ENCODE results near the gene APOL1.

Gene APOL1

DNA sequence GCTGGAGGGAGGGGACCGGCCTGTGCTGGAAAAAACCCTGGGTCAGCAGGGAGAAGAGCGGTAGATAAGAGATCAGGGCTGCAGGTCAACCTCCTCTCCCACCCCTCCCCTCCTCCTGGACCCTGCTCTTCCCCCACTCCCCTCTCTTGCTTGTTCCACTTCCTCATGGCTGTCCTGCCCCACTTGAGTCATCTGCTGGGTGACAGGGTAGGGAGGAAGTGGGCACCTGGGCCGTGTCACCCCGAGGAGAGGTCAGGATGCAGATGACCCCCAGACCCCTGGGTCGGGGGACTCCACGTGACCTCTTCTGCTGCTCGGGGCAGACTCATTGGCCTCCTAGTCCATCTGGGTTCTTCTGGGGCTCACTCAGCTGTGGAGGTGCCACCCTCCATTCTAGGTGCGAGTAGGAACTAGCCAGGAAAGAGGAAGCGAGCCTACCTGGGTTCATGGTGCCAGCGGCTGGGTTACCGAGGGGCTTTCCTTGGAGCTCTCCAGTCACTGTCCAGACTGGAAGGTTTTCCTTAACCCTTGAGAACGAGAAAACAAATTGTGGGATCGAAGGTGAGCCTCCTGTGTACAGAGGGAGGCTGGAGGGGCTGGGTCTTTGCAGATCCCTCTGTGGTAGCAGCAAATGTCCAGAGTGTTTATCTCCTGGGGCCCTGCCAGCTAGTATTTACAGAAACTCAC lies 20.1 kb upstream of the APOL1 start:
- TF ChIP-seq CEBPB (IDR thresholded peaks at IDR 0.05) (no peak), CREB1 (IDR thresholded peaks at IDR 0.05; ENCODE audit: low read depth) (no peak), RAD21 (IDR thresholded peaks at IDR 0.05; ENCODE audit: low read depth) (no peak), TEAD4 (IDR thresholded peaks at IDR 0.05) (no peak)

DNA sequence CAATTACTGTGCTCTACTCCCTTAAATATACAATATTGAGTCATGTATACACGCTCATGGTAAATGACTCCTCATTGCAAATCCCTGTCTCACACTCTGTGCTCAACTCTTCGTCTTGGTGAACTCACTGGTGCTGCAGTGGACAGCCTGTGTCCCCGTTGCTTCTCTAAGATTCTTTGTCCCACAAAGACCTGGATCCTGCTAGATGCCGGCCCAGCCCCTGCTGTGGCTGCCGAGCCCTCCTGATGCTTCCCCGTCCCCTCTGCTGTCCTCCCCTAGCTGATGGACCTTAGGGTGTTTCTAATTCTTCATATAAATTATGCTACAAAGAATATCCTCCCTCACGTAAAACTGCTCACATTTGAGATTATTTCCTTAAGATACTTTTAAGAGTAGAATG lies 19.1 kb upstream of the APOL1 start:
- TF ChIP-seq CREB1 (IDR thresholded peaks at IDR 0.05; ENCODE audit: low read depth) (no peak), FOXM1 (IDR thresholded peaks at IDR 0.05; ENCODE audit: borderline replicate concordance, low read depth) (no peak), ZBTB7A (IDR thresholded peaks at IDR 0.05; ENCODE audit: low read depth) (no peak), RAD21 (IDR thresholded peaks at IDR 0.05; ENCODE audit: low read depth) (no peak), EGR1 (IDR thresholded peaks at IDR 0.05) (no peak), TCF12 (IDR thresholded peaks at IDR 0.05; ENCODE audit: low read depth) (no peak), EP300 (IDR thresholded peaks at IDR 0.05; ENCODE audit: borderline replicate concordance) (no peak), YY1 (IDR thresholded peaks at IDR 0.05; ENCODE audit: low read depth) (no peak), CEBPB (IDR thresholded peaks at IDR 0.05) (no peak)
- TF ChIP-seq, protein P1, sequence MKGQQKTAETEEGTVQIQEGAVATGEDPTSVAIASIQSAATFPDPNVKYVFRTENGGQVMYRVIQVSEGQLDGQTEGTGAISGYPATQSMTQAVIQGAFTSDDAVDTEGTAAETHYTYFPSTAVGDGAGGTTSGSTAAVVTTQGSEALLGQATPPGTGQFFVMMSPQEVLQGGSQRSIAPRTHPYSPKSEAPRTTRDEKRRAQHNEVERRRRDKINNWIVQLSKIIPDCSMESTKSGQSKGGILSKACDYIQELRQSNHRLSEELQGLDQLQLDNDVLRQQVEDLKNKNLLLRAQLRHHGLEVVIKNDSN (IDR thresholded peaks at IDR 0.05) = no peak
- TF ChIP-seq, protein P2, sequence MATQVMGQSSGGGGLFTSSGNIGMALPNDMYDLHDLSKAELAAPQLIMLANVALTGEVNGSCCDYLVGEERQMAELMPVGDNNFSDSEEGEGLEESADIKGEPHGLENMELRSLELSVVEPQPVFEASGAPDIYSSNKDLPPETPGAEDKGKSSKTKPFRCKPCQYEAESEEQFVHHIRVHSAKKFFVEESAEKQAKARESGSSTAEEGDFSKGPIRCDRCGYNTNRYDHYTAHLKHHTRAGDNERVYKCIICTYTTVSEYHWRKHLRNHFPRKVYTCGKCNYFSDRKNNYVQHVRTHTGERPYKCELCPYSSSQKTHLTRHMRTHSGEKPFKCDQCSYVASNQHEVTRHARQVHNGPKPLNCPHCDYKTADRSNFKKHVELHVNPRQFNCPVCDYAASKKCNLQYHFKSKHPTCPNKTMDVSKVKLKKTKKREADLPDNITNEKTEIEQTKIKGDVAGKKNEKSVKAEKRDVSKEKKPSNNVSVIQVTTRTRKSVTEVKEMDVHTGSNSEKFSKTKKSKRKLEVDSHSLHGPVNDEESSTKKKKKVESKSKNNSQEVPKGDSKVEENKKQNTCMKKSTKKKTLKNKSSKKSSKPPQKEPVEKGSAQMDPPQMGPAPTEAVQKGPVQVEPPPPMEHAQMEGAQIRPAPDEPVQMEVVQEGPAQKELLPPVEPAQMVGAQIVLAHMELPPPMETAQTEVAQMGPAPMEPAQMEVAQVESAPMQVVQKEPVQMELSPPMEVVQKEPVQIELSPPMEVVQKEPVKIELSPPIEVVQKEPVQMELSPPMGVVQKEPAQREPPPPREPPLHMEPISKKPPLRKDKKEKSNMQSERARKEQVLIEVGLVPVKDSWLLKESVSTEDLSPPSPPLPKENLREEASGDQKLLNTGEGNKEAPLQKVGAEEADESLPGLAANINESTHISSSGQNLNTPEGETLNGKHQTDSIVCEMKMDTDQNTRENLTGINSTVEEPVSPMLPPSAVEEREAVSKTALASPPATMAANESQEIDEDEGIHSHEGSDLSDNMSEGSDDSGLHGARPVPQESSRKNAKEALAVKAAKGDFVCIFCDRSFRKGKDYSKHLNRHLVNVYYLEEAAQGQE (IDR thresholded peaks at IDR 0.05; ENCODE audit: low read depth) = no peak

DNA sequence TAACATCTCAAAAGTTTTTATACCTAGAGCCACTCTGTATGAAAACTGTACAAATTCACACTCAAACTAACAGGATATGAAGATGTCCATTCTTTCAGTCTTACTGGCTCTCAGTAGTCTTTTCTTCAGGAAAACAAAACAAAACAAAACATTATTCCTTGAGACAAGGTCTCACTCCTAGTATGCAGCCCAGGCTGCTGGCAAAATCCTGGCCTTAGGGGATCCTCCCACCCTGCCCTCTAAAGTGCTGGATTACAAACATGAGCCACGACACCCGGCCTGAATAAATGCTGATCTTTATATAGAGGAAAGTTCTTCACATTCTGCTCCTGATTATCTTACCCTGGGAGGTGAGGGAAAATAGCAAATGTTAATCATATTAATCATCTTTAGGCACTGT lies 18.7 kb upstream of the APOL1 start:
- TF ChIP-seq FOXM1 (IDR thresholded peaks at IDR 0.05; ENCODE audit: borderline replicate concordance, low read depth) (no peak), EGR1 (IDR thresholded peaks at IDR 0.05) (no peak), TCF12 (IDR thresholded peaks at IDR 0.05; ENCODE audit: low read depth) (no peak), RAD21 (IDR thresholded peaks at IDR 0.05; ENCODE audit: low read depth) (no peak), YY1 (IDR thresholded peaks at IDR 0.05; ENCODE audit: low read depth) (no peak), TAF1 (IDR thresholded peaks at IDR 0.05; ENCODE audit: low read depth) (no peak), CREB1 (IDR thresholded peaks at IDR 0.05; ENCODE audit: low read depth) (no peak), EP300 (IDR thresholded peaks at IDR 0.05; ENCODE audit: borderline replicate concordance) (no peak)
- TF ChIP-seq, protein P3, sequence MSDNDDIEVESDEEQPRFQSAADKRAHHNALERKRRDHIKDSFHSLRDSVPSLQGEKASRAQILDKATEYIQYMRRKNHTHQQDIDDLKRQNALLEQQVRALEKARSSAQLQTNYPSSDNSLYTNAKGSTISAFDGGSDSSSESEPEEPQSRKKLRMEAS (IDR thresholded peaks at IDR 0.05) = no peak
- TF ChIP-seq, protein P1 (IDR thresholded peaks at IDR 0.05) = no peak

DNA sequence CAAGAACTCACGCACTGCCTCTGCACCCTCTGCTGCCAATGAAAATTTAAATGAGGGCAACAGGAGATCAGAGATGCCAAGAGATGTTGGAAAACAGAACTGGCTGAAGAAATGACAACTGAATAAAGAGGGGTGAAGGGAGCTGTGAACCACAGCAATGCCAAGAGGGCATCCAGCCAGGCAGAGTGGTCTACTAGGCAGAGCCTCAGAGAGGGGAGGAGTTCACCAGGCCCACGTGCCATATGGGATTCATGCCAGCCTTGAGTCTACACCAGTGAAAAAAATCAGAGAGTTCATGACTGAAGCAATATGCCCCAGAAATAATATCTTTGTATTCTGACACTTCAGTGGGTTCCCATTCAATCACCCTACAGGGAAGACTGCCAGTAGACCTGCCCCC lies 18.0 kb upstream of the APOL1 start:
- no peak for TF ChIP-seq TCF12 (IDR thresholded peaks at IDR 0.05; ENCODE audit: low read depth)
- TF ChIP-seq, protein P1 (IDR thresholded peaks at IDR 0.05) = peak; percentile 24; the same call in 1 of the 2 replicates

DNA sequence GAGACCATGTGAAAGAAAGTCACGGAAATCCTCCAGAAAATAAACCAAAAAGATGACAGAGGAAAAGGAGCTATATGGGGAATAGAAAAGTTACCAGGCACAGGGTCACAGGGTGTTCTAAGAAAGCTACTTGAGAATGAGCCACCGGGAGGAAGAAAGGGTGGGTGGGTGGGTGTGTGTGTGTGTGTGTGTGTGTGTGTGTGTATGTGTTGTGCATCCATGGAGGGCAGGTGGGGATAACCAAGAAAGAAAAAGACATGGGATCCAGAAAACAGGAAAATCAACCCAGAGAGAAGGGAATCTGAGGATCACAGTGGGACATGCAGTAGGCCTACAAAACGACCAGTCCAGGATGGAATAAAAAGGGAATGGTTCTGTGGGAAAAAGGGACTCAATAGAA lies 17.3 kb upstream of the APOL1 start:
- no peak for TF ChIP-seq TEAD4 (IDR thresholded peaks at IDR 0.05)
- TF ChIP-seq FOXM1 (IDR thresholded peaks at IDR 0.05; ENCODE audit: borderline replicate concordance, low read depth) = no peak
- TF ChIP-seq, protein P3 (IDR thresholded peaks at IDR 0.05) = no peak
- TF ChIP-seq EGR1 (IDR thresholded peaks at IDR 0.05) = no peak
- no peak for TF ChIP-seq RAD21 (IDR thresholded peaks at IDR 0.05; ENCODE audit: low read depth)
- no peak for TF ChIP-seq ZBTB7A (IDR thresholded peaks at IDR 0.05; ENCODE audit: low read depth)
- TF ChIP-seq TAF1 (IDR thresholded peaks at IDR 0.05; ENCODE audit: low read depth) = no peak

DNA sequence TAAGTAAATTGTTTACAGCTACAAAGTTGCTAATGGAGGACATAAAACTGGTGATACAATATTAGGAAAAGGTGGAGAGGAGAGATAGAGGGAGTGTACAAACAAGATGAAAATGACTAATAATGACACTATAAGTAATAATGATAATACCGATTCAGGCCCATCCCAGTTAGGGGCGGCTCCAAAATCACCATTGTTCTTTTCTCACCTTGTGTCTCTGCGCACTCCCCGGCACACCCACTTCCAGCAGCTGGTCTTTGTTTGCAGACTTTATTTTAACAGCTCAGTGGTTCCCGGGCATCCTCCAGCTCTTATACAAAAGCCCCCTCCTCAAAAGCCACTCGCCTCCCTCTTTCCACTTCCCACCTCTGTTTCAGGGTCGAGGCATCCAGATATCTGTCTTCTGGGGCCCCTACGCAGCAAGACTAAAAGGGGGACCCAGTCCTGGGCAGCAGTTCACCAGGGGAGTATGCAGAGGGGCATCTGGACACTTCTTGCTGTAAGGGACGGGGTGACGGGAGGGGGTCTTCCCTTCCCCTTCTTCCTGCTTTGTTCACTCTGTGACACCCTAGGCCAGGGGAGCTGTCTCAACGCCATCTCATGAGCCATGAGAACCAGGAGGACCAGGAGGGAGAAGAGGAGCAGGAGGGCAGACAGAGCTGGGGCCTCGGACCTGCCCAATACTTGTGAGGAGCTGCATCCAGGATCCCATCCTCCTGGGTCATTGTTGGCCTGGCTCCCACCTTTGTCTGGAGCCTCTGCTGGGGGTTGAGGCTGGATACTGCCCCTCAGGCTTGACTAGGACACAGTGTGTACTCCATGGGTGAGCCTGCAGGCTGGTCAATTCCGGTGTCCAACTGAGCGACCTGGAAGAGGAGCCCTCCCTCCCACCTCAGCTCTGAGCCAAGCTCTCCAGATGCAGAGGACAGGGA lies 16.3 kb upstream of the APOL1 start:
- no peak for TF ChIP-seq NFIC (IDR thresholded peaks at IDR 0.05)
- TF ChIP-seq EP300 (IDR thresholded peaks at IDR 0.05; ENCODE audit: borderline replicate concordance) = no peak
- TF ChIP-seq, protein P2 (IDR thresholded peaks at IDR 0.05; ENCODE audit: low read depth) = no peak
- TF ChIP-seq, protein P3 (IDR thresholded peaks at IDR 0.05) = no peak
- TF ChIP-seq RAD21 (IDR thresholded peaks at IDR 0.05; ENCODE audit: low read depth) = no peak
- TF ChIP-seq, protein P1 (IDR thresholded peaks at IDR 0.05) = no peak
- no peak for TF ChIP-seq TCF12 (IDR thresholded peaks at IDR 0.05; ENCODE audit: low read depth)
- no peak for TF ChIP-seq CEBPB (IDR thresholded peaks at IDR 0.05)
- no peak for TF ChIP-seq TAF1 (IDR thresholded peaks at IDR 0.05; ENCODE audit: low read depth)
- no peak for TF ChIP-seq CREB1 (IDR thresholded peaks at IDR 0.05; ENCODE audit: low read depth)
- no peak for TF ChIP-seq FOXM1 (IDR thresholded peaks at IDR 0.05; ENCODE audit: borderline replicate concordance, low read depth)
- no peak for TF ChIP-seq YY1 (IDR thresholded peaks at IDR 0.05; ENCODE audit: low read depth)
- no peak for TF ChIP-seq ZBTB7A (IDR thresholded peaks at IDR 0.05; ENCODE audit: low read depth)

All from Ishikawa (cell line).